CD4-positive, alpha-beta T cell treated with Interferon gamma for 1 hour (primary cell): ENCODE data around the gene MAD2L1BP.
A peak's percentile ranks its signal among the peaks of the same experiment; 100 is the strongest.

Experiments used
- DNase-seq: peaks from one replicate; pipeline ENCODE4 v3.0.0-alpha.2; 2020

MAD2L1BP gene

DNA sequence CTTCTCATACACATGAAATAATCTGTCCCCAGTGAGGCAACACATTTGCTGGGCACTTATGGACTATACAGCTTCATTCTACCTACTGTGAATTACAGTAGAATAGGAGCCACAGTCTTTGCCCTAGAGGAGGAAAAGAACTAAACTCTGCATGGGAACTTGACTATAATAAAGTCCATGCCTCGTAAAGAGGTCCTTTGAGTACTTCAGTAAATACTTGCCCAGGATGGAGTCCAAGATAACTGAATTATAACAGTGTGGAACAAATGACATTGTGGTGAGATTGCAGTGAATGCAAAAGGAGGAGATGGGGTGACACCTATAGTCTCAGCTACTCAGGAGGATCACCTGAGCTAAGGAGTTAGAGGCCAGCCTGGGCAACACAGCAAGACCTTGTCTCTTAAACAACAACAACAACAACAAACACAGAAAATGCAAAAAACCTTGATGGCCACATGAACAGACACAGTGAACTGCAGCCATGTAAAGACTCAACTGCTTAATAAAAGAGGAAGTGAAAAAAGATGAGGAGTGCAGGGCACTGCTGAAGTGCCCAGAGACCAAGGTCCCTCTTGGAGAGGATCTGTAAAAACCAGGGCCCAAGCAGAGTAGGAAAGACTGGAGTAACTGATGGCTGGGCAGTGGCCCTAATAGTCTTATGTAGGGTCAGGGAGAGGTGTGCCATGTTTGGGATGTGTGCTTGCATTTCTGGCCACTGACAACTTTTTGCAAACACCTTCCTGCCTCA, 48.2 kb downstream of the MAD2L1BP start:
- DNase-seq = no peak

DNA sequence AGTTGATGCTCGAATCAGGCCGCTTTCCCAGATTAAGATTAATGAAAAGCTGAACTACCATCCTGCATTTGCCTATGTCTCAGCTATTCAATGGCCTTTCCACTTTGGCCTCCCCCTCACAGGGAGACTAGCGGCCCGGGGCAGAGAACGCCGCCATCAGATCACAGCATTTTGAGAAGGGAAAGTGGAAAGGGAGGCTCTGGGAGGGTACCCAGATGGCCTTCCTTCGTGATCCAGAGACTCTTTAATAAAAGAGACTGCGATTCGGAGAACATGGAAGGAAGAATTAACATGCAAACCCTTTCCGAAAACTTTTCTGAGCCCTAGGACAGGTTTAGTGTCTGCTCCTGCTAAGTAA, 51.4 kb downstream of the MAD2L1BP start:
- no peak for DNase-seq

DNA sequence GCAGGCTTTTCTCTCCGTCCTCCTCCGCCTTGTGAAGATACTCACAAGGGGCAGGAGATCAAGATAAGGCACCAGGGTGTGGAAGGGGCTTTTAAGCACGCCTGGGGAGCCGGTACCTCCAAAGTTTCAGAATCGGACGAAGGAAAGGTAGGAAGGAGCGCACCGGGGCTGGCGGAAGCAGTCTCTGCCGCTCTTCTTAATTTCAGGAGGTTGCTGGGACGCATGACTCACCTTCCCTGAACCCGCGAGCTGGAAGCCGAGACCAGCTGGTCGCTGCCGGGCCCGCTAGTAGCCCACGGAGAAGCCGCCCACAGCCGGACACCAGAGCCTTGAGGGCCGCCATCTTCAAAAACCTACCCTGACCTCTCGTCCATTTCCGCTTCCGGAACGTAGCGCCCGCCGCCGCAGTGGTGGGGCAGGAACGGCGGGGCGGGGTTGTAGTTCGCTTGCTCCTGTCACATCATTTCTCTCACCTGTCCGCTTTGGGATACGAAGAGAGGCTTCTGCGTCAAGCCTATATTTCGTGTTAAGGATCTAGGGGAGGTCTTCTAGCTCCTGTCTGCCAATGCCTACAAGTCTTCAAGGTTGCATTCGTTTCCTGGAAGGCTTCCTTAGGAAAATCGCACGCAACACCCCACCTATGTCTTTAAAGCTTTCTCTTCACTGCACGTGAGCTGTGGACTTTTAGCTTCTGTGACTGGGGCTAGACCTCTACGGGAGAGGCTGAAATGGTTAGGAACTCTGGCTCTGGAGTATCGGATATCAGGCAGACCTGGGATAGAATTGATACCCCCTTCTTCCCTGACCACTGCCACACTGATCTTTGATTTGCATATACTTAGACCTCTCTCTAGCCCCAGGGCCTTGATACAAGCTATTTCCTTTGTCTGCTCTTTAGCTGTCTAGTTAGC, 52.1 kb downstream of the MAD2L1BP start, which contains the start of gene MRPS18A:
Gene MRPS18A, minus strand, starts transcription at position 355 of the 911 bp plus-strand sequence. Its CDS starts 12 bp downstream, at position 343.
- DNase-seq = peak; percentile 73

DNA sequence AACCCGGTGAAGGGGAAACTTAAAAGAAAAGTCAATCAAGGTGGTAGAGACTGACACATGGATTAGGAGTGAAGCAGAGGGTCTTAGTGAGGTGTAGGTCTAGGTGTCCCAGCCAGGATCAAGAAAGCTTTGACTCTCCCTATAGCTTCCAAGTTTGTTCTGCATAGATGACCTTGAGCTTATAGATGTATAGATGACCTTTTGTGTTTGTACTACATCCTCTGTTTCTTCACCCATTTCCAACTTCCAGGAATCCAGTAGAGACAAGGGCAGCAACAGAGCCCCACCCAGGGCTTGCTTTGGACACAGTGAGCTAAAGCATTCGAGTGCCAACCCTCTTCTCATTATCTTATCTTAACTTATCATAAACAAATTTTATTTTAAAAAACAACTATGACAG, 53.8 kb downstream of the MAD2L1BP start:
- DNase-seq = no peak
